ENCODE data around the gene ZNF683. TPM values are rescaled to one million over a fixed set of nuclear protein-coding genes. Genes with fewer than 3 reads are reported as not detected.

ZNF683 gene
- total RNA-seq, 1 donor from 2014 or later, result not detected

DNA sequence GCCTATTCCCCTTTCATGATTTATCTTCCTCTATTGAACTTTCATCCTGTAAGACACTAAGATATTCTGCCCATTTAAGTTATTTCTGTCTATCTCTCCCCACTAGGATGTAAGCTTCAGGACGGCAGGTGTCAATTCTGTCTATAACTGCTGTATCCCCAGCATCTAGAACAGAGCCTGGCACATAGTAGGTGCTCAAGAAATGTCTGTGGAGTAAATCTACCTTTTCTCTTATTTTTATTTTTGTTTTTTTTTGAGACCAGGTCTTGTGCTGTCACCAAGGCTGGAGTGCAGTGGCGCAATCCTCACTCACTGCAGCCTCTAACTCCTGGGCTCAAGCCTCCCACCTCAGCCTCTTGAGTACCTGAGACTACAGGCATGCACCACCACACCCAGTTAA, 49.2 kb downstream of the ZNF683 start:
- ATAC-seq (ENCODE audit: poor library complexity), result no peak
- no peak for DNase-seq
- intact Hi-C loops (cut with DNase I), result loop anchor here (10.0 kb wide), 2 partner anchors 139 to 219 kb away; no protein-coding TSS in a partner anchor

- intact Hi-C loops (cut with DNase I), result loop anchor here (1.0 to 10.0 kb wide), 3 partner anchors 47 to 217 kb away; no protein-coding TSS in a partner anchor
- ATAC-seq (ENCODE audit: poor library complexity) (no peak), DNase-seq (no peak)
These were observed 50.6 kb downstream of the ZNF683 start for GRCh38 chr1:26322042-26322331.

GRCh38 chr1:26321315-26322041, 51.1 kb downstream of the ZNF683 start:
- DNase-seq (peak; percentile 96), ATAC-seq (ENCODE audit: poor library complexity) (peak; percentile 94)
- intact Hi-C loops (cut with DNase I), result loop anchor here (1.0 to 10.0 kb wide), 3 partner anchors 46 to 217 kb away; no protein-coding TSS in a partner anchor

DNA sequence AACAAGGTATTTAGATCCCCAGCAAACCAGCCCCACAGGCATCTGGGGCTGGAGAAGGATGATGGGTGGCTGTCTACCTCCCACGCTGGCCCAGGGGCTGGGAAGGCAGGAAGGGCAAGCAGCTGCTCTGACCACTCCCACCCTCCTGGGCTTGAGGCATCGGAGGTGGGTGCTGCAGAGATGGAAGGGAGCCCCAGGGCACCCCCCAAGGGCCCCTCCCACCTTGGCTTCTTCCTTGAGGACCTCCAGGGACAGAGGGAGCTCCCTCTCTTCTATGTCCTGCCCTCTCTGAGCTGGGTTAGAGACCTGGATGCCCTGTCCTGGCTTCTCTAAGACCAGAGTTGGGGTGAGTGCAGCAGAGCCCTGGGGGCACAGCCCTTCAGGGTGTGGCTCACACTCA, 51.7 kb downstream of the ZNF683 start:
- DNase-seq (peak; percentile 33), ATAC-seq (ENCODE audit: poor library complexity) (peak; percentile 13)
- intact Hi-C loops (cut with DNase I), result loop anchor here (10.0 kb wide), 2 partner anchors 136 to 216 kb away; no protein-coding TSS in a partner anchor

DNA sequence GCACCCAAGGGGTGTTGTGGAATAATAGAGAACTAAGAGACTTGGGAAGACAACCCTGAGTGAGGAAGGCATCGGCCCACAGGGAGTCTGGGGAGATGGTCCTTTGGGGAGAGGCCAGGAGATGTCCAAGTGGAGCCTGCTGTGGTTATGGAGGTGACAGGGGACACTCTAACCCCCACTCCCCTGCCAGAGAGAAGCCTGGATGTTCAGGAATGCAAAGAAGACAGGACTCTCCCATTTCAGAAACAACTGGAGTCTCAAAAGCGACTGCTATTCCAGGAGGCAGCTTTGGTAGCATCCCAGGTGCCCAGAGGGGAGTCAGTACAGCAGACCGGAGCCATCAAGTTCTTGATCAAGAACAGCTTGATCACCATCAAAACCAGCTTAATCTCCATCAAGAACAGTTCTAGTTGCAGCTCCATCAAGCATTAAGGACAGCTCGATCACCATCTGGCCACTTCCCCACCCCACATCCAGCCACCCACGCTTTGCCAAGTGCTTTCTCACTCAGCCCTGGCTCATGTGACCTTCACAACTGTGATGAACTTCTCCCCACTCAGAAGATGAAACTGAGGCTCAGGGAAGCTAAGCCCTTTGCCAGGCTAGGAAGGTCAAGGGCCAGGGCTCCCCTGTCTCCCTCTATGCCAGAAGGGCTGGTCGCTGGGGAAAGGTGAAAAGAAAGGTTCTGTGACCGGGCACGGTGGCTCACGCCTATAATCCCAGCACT, 54.0 kb downstream of the ZNF683 start:
- no peak for ATAC-seq (ENCODE audit: poor library complexity)
- intact Hi-C loops (cut with DNase I), result no loop called here
- peak; percentile 59 for DNase-seq

DNA sequence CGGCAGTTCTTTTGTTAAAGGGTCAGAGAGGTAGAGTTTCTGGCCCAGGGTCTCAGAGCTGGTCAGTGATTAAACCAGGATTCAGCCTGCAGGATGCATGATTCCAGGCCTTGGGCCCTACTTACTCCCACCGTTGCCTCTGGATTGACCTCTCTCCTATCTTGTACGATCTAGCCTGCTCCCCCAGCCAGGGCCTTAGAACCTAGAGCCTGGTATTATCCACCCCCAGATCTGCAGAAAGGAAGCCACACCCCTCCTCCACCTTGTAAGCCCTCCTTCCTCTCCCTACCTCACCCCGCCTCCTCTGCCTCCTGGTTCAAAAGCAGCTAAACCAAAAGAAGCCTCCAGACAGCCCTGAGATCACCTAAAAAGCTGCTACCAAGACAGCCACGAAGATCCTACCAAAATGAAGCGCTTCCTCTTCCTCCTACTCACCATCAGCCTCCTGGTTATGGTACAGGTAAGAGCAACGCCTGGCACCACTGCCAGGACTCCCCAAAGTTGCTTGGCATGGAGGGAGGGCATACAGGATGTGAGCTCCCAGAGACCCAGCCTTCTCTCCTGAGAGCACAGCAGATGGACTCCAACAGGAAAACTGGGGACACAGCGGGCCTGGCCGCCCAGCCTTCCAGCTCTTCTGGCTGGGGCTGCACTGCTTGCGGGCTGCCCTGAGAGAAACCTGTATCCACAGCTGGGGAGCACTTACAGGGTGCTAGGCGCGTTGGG, 54.8 kb downstream of the ZNF683 start, which contains the start of gene CD52:
Gene CD52 (plus strand): TSS at position 347 of the 726 bp plus-strand sequence. CDS start 60 bp downstream, at position 407.
- DNase-seq, result peak; percentile 27
- ATAC-seq (ENCODE audit: poor library complexity), result no peak
- intact Hi-C loops (cut with DNase I), result no loop called here

GRCh38 chr1:26317146-26317545, 55.4 kb downstream of the ZNF683 start:
- intact Hi-C loops (cut with DNase I), result no loop called here
- ATAC-seq (ENCODE audit: poor library complexity) (no peak), DNase-seq (no peak)

- ATAC-seq (ENCODE audit: poor library complexity) (no peak), DNase-seq (no peak)
- intact Hi-C loops (cut with DNase I), result no loop called here
These were observed 56.4 kb downstream of the ZNF683 start for GRCh38 chr1:26315874-26316850.

DNA sequence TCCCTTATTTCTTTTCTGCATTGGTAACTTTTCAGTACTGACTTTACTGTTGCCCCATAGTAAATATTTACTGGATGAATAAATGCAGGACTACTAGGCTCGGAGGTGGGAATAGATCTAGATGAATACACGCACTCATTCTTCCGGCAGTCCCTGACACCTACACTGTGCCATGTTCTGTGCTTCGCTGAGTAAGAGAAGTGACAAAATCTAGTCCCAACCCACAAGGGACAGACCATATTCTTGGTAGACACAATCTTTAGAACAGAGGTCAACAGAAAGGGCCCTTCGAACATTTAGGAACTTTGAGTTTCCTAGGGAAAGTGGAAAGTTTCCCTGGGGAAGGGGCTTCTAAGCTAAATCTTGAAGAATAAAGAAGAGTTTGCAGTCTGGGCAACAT, 58.0 kb downstream of the ZNF683 start:
- ATAC-seq (ENCODE audit: poor library complexity), result no peak
- no peak for DNase-seq
- intact Hi-C loops (cut with DNase I), result no loop called here

Other genes starting within 250 kb of the ZNF683 start
- 4.0 TPM for gene FAM110D, start 213.7 kb downstream of the ZNF683 start, total RNA-seq
- not detected for gene C1orf232, start 203.8 kb downstream of the ZNF683 start, total RNA-seq
- gene ZNF593, start 202.8 kb downstream of the ZNF683 start, total RNA-seq, result 14.1 TPM
- not detected for gene ZNF593OS, start 200.9 kb downstream of the ZNF683 start, total RNA-seq
- 1.4 TPM for gene CNKSR1, start 195.3 kb downstream of the ZNF683 start, total RNA-seq
- gene CATSPER4, start 182.1 kb downstream of the ZNF683 start, total RNA-seq, result not detected
- gene CEP85, start 138.6 kb downstream of the ZNF683 start, total RNA-seq, result 82.5 TPM
- 33.9 TPM for gene SH3BGRL3, start 92.7 kb downstream of the ZNF683 start, total RNA-seq
- gene UBXN11, start 66.1 kb downstream of the ZNF683 start, total RNA-seq, result 8.3 TPM
- 4.4 TPM for gene CD52, start 54.8 kb downstream of the ZNF683 start, total RNA-seq
- not detected for gene CRYBG2, start 18.6 kb downstream of the ZNF683 start, total RNA-seq
- not detected for gene LIN28A, start 38.1 kb upstream of the ZNF683 start, total RNA-seq
- gene DHDDS, start 59.6 kb upstream of the ZNF683 start, total RNA-seq, result 23.7 TPM
- 132 TPM for gene HMGN2, start 99.7 kb upstream of the ZNF683 start, total RNA-seq
- 3.9 TPM for gene RPS6KA1, start 157.0 kb upstream of the ZNF683 start, total RNA-seq

All from Right ventricle myocardium superior (tissue), 1 donor.